ENCODE data around the gene DOP1A. TPM values are rescaled to one million over a fixed set of nuclear protein-coding genes. Genes with fewer than 3 reads are reported as not detected.

The DOP1A gene
- total RNA-seq, 1 experiment from 2014 or later = 31.9 TPM

DNA sequence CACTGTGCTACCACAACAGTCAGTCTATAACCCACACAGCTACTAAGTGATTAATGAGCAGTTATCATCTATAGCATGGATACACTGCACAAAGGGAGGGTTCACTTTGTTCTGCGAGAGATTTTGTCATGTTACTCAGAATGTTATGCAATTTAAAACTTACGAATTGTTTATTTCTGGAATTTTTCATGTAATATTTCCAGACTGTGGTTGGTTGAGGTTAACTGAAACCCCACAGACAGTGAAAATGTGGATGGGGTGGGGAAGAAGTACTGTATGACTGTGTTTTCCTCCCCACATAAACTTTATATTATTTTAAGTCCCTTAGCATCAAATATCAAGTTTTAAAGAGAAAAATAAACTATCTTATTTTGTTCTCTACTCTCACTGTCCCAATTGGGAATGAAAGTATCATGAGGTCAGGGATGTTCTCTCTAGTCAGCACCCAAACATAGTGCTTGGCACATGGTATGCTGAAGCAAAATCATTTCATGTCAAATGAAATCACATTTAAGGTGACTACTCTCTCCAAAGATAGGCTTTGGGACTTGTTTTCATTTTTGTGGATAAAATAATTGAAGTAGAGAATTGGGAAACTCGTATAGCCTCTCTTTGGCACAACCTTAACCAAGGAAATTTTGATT is 25.4 kb downstream of the DOP1A start:
- POLR2A ChIA-PET (ENCODE audit: low non-redundant PET) = no interaction called here
- peaks cover 3% of the 10 kb centered on the region for H3K9me3 ChIP-seq (ENCODE audit: low read depth, low read length, poor library complexity, severe bottlenecking)
- intact Hi-C loops (cut with micrococcal nuclease; ENCODE audit: unreplicated experiment) = no loop called here
- H3K4me1 ChIP-seq (ENCODE audit: insufficient read depth, low read length, poor library complexity, severe bottlenecking) = no peaks in the 10 kb centered on the region
- no peak overlapping the region for H3K4me3 ChIP-seq (ENCODE audit: low read depth, low read length, poor library complexity, severe bottlenecking)
- H3K36me3 ChIP-seq (ENCODE audit: insufficient read depth, low read length, poor library complexity, severe bottlenecking) = no peaks in the 10 kb centered on the region
- no peak for DNase-seq (ENCODE audit: low spot score)
- CTCF ChIA-PET = no interaction called here
- no peaks in the 10 kb centered on the region for H3K27me3 ChIP-seq (replicated peaks; ENCODE audit: insufficient read depth, low read depth, low read length, poor library complexity)
- H3K27ac ChIP-seq (ENCODE audit: low read depth, low read length, poor library complexity, severe bottlenecking) = no peak overlapping the region
- TF ChIP-seq, protein P1, sequence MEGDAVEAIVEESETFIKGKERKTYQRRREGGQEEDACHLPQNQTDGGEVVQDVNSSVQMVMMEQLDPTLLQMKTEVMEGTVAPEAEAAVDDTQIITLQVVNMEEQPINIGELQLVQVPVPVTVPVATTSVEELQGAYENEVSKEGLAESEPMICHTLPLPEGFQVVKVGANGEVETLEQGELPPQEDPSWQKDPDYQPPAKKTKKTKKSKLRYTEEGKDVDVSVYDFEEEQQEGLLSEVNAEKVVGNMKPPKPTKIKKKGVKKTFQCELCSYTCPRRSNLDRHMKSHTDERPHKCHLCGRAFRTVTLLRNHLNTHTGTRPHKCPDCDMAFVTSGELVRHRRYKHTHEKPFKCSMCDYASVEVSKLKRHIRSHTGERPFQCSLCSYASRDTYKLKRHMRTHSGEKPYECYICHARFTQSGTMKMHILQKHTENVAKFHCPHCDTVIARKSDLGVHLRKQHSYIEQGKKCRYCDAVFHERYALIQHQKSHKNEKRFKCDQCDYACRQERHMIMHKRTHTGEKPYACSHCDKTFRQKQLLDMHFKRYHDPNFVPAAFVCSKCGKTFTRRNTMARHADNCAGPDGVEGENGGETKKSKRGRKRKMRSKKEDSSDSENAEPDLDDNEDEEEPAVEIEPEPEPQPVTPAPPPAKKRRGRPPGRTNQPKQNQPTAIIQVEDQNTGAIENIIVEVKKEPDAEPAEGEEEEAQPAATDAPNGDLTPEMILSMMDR (conservative IDR thresholded peaks at IDR 0.05; ENCODE audit: low read depth, low read length) = no peak
- TF ChIP-seq EZH2 (IDR thresholded peaks at IDR 0.05; ENCODE audit: borderline replicate concordance, low read depth, low read length, poor library complexity, severe bottlenecking) = no peak
- BruUV-seq (replicated peaks) = no TSS peak

DNA sequence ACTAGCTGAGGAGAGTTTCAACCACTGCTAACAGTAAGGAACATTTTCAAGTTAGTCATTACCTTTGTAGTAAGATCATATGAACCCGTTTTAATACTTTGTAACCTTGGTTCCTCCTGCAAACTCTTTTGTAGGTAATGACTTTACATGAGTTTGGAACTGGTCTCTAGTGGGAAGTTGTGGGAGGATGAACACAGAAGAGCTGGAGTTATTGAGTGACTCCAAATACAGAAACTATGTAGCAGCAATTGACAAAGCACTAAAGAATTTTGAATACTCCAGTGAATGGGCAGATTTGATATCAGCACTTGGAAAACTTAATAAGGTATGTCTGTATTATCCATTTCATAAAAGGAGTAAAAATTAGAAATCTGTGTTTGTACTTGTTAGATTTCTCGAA is 29.3 kb downstream of the DOP1A start:
- no peaks in the 10 kb centered on the region for H3K27me3 ChIP-seq (replicated peaks; ENCODE audit: insufficient read depth, low read depth, low read length, poor library complexity)
- intact Hi-C loops (cut with micrococcal nuclease; ENCODE audit: unreplicated experiment) = no loop called here
- H3K9me3 ChIP-seq (ENCODE audit: low read depth, low read length, poor library complexity, severe bottlenecking) = peaks cover 3% of the 10 kb centered on the region
- H3K27ac ChIP-seq (ENCODE audit: low read depth, low read length, poor library complexity, severe bottlenecking) = no peak overlapping the region
- ChIA-PET CTCF (no interaction called here), POLR2A (ENCODE audit: low non-redundant PET) (no interaction called here)
- H3K4me1 ChIP-seq (ENCODE audit: insufficient read depth, low read length, poor library complexity, severe bottlenecking) = no peaks in the 10 kb centered on the region
- H3K36me3 ChIP-seq (ENCODE audit: insufficient read depth, low read length, poor library complexity, severe bottlenecking) = peaks cover 7% of the 10 kb centered on the region
- no peak overlapping the region for H3K4me3 ChIP-seq (ENCODE audit: low read depth, low read length, poor library complexity, severe bottlenecking)
- BruUV-seq (replicated peaks) = no TSS peak
- TF ChIP-seq, protein P1 (conservative IDR thresholded peaks at IDR 0.05; ENCODE audit: low read depth, low read length) = no peak
- no peak for TF ChIP-seq EZH2 (IDR thresholded peaks at IDR 0.05; ENCODE audit: borderline replicate concordance, low read depth, low read length, poor library complexity, severe bottlenecking)
- no peak for DNase-seq (ENCODE audit: low spot score)

DNA sequence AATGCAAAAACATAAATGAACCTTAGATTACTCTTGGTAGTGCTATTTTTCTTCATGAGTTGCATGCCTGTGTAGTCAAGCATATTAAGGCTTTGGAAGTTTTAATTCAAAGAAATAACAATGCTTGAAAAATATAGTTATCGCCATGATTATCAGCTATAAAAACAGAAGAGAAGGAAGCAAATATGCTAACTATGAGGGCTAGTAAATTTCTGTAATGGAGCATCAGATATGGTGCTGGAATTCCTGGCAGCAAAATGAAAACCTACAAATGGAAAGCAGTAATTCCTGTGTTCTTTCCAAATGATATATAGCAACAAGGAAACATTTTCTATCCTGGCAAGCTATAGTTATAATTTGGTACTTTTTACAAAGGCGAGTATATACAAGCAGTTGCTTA is 29.7 kb downstream of the DOP1A start:
- Histone ChIP-seq H3K27ac (ENCODE audit: low read depth, low read length, poor library complexity, severe bottlenecking) (no peak overlapping the region), H3K27me3 (replicated peaks; ENCODE audit: insufficient read depth, low read depth, low read length, poor library complexity) (no peaks in the 10 kb centered on the region), H3K9me3 (ENCODE audit: low read depth, low read length, poor library complexity, severe bottlenecking) (peaks cover 3% of the 10 kb centered on the region), H3K4me3 (ENCODE audit: low read depth, low read length, poor library complexity, severe bottlenecking) (no peak overlapping the region), H3K4me1 (ENCODE audit: insufficient read depth, low read length, poor library complexity, severe bottlenecking) (no peaks in the 10 kb centered on the region), H3K36me3 (ENCODE audit: insufficient read depth, low read length, poor library complexity, severe bottlenecking) (peaks cover 12% of the 10 kb centered on the region)
- CTCF ChIA-PET = no interaction called here
- intact Hi-C loops (cut with micrococcal nuclease; ENCODE audit: unreplicated experiment) = no loop called here
- no peak for DNase-seq (ENCODE audit: low spot score)
- POLR2A ChIA-PET (ENCODE audit: low non-redundant PET) = no interaction called here
- BruUV-seq (replicated peaks) = no TSS peak
- TF ChIP-seq EZH2 (IDR thresholded peaks at IDR 0.05; ENCODE audit: borderline replicate concordance, low read depth, low read length, poor library complexity, severe bottlenecking) = no peak
- TF ChIP-seq, protein P1 (conservative IDR thresholded peaks at IDR 0.05; ENCODE audit: low read depth, low read length) = no peak
